HUES48 (cell line): Measurements from ENCODE around the gene RAPGEF1.

Experiments used
- H3K27ac ChIP-seq: one replicate; pipeline ENCODE4 v1.7.0; 2013; ENCODE audit warnings: low read depth, low read length, inconsistent platforms
- H3K27me3 ChIP-seq: 2 replicates; pipeline ENCODE4 v1.6.1; 2013; ENCODE audit warnings: mild to moderate bottlenecking, low read length; ENCODE audit not compliant: control insufficient read depth, insufficient read depth
- H3K36me3 ChIP-seq: 2 replicates; pipeline ENCODE4 v1.6.1; 2013; ENCODE audit warnings: low read length; ENCODE audit not compliant: control insufficient read depth, insufficient read depth
- H3K4me1 ChIP-seq: 2 replicates; pipeline ENCODE4 v1.6.1; 2013; ENCODE audit warnings: mild to moderate bottlenecking, low read length; ENCODE audit not compliant: control insufficient read depth, insufficient read depth
- H3K4me3 ChIP-seq: 2 replicates; pipeline ENCODE4 v1.5.1; 2013; ENCODE audit warnings: mild to moderate bottlenecking, low read depth, low read length
- H3K9ac ChIP-seq: 2 replicates; pipeline ENCODE4 v1.6.1; 2013; ENCODE audit warnings: mild to moderate bottlenecking, low read depth, low read length, moderate library complexity
- H3K9me3 ChIP-seq: 2 replicates; pipeline ENCODE4 v1.6.1; 2013; ENCODE audit warnings: low read length; ENCODE audit not compliant: control insufficient read depth, insufficient read depth

Gene RAPGEF1

DNA sequence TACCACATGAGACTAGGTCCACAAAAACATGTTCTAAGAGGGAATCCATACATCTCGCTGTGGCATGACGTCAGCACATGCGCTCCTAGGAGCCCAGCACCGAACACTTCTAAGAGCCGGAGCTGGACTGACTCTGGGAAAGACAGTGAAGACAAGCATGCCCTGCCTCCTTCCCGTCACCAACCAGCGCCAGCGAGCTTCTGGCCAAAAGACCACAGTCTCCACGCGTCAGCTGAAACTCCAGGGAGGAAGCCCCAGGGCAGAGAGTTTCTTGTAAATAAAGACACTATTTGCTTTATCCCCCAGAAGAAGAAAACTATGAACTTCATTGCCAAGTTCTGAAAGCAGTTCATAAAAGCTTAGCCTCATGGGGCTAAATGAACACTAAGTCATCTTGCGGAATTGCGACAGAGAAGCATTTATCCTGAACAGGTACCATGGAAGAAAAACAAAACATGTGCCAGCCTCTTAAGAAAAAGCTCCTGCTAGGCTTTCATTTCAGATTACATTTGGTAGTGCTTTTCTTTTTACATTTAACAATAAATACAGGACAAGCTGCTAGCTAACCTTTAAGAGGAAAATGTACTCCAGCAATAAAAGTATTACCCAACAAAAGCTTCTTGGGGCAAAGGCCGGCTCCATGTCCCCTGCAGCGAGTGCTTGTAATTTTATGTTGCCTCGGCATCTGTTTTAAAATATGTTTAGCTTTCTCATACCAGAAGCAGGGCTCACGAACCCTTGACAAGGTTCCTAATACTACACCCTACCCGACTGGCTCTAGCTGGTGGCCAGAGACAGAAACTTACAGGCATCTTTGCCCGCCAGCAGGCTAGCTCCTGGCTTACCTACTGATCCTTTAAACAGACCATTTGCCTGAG lies 98.0 kb downstream of the RAPGEF1 start:
- peaks cover 22% of the 10 kb centered on the region for H3K4me1 ChIP-seq
- H3K36me3 ChIP-seq = peaks cover 14% of the 10 kb centered on the region; the same call in 1 of the 2 replicates
- no peaks in the 10 kb centered on the region for H3K27me3 ChIP-seq
- no peak overlapping the region for H3K27ac ChIP-seq
- H3K9ac ChIP-seq = no peak overlapping the region
- H3K4me3 ChIP-seq = no peak overlapping the region
- no peaks in the 10 kb centered on the region for H3K9me3 ChIP-seq

DNA sequence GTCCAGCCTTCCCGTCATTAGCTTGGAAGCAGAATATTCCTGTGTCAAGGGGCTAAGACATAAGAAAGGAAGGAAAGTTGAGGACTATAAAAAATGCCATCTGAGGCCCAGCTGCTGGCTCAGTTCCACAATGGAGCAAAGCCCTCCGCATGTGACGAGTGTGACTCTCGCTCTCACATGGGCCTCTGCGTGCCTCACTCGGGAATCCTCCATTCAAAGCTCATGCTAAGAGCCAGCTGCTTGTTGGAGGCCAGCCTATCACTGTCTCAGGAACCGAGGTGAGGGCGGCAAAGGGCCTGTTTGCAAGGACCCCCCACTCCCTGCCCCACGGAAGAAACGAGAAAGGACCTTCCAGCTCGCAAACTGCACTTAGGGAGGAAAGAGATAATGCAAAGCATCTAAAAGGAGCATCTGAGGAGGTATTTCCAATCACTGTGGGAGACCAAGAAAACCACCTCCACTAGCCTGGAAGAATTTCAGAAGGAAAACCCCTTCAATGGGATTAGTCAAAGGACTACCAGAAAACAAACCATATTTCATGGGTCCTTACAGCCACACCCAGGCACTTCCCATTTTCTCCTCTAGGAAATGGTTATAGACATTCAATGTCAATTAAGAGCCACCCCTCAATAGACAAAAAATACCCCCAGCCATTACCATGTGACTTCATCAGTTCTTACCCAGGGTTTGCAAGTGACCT lies 99.3 kb downstream of the RAPGEF1 start:
- H3K4me3 ChIP-seq = no peak overlapping the region
- H3K9me3 ChIP-seq = no peaks in the 10 kb centered on the region
- peaks cover 22% of the 10 kb centered on the region for H3K4me1 ChIP-seq
- peaks cover 14% of the 10 kb centered on the region; the same call in 1 of the 2 replicates for H3K36me3 ChIP-seq
- no peak overlapping the region for H3K27ac ChIP-seq
- no peaks in the 10 kb centered on the region for H3K27me3 ChIP-seq
- no peak overlapping the region for H3K9ac ChIP-seq

DNA sequence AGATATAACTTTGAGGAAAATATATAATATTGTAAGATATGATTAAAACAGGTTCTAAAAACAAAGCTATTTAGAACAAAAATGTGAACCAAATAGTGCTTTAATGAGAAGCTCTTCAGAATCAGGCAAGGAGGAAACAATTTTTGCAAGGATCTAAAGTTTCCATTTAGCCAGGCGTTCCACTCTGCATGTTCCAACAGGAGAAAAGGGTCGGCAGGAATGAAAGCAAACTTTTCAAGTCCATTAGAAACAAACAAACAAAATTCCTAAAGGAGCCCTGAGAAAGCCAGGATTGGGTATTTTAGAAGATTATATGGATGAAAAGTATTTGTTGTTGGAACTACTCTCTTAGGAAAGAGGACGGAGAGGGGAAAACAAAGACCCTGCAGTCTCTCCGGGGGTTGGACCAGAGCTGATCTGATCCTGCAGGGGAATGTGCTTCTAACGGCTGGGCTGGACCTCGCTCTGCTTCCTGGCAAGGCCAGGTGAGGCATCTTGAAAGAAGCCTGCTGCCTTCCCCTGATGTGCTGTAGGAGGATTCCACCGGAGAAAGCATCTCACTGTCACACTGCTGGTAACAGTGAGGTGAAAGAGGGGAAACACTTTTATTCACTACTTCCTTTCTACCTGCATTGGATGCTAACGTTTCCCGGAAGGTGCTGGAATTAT lies 100.0 kb downstream of the RAPGEF1 start:
- H3K9ac ChIP-seq = no peak overlapping the region
- H3K4me1 ChIP-seq = peaks cover 22% of the 10 kb centered on the region
- H3K36me3 ChIP-seq = peaks cover 14% of the 10 kb centered on the region; the same call in 1 of the 2 replicates
- no peak overlapping the region for H3K27ac ChIP-seq
- no peaks in the 10 kb centered on the region for H3K9me3 ChIP-seq
- H3K4me3 ChIP-seq = no peak overlapping the region
- H3K27me3 ChIP-seq = no peaks in the 10 kb centered on the region

DNA sequence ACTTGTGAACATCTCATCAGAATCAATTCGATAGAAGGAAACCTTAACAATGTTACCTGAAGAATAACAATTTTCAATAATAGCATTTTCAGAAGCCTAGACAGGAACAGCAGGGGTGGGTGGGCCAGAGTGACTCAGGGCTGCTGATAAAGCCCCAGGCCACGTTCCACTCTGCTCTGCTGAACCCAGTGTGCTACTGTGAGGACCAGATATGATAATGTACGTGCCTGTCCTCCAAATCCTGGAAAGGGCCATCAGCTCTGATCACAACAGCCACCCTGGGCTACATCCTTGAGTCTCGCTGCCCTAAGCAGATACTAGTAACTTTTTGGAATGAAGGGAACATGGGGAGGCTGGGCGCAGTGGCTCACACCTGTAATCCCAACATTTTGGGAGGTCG lies 103.3 kb downstream of the RAPGEF1 start:
- H3K9me3 ChIP-seq = no peaks in the 10 kb centered on the region
- no peak overlapping the region for H3K9ac ChIP-seq
- no peaks in the 10 kb centered on the region for H3K27me3 ChIP-seq
- no peak overlapping the region for H3K4me3 ChIP-seq
- H3K36me3 ChIP-seq = peaks cover 12% of the 10 kb centered on the region; the same call in 1 of the 2 replicates
- H3K27ac ChIP-seq = peak overlapping the region; percentile 21
- peaks cover 16% of the 10 kb centered on the region for H3K4me1 ChIP-seq

DNA sequence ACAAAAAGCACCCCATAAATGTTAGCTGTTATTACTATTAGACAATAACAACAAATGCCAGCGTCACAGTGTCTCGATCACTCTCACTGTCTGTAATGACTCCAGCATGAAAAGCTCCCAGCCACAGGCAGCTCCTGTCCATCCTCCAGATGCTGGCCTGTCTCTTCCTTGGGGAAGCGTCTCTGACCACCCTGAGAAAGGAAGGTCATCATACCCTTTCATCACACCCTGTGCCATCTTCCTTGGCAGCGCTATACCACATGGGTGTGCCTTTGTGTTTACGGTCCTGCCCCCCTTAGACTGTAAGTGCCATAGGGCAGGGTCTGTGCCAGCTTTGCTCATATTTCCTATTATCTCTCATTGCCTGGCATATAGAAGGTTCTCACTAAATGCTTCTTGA lies 104.0 kb downstream of the RAPGEF1 start:
- Histone ChIP-seq H3K4me1 (peaks cover 15% of the 10 kb centered on the region), H3K27me3 (no peaks in the 10 kb centered on the region), H3K9me3 (no peaks in the 10 kb centered on the region), H3K9ac (no peak overlapping the region), H3K36me3 (peaks cover 12% of the 10 kb centered on the region; the same call in 1 of the 2 replicates), H3K4me3 (no peak overlapping the region), H3K27ac (peak overlapping the region; percentile 64)

DNA sequence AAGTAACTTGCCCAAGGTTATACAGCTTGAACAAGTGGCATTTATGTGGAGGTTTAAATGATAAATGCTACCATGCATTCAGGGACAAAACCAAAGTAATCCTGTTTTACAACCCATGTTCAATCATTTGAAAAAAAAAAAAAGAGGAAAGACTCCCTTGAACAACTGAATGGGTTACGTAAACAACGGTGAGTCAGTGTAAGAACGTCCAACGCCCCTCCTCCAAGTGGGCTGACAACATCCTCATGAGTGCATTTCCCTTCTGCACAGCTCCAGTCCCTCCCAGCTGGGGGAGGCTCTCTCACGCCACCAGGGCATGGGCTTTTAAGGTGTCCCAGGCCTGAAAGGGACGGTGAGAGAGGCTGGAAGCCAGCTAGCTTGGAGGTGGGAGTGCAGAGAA lies 104.6 kb downstream of the RAPGEF1 start:
- Histone ChIP-seq H3K4me3 (no peak overlapping the region), H3K27me3 (no peaks in the 10 kb centered on the region), H3K9ac (no peak overlapping the region), H3K36me3 (peaks cover 13% of the 10 kb centered on the region; the same call in 1 of the 2 replicates), H3K27ac (peak overlapping the region; percentile 64), H3K9me3 (no peaks in the 10 kb centered on the region), H3K4me1 (peaks cover 12% of the 10 kb centered on the region)

DNA sequence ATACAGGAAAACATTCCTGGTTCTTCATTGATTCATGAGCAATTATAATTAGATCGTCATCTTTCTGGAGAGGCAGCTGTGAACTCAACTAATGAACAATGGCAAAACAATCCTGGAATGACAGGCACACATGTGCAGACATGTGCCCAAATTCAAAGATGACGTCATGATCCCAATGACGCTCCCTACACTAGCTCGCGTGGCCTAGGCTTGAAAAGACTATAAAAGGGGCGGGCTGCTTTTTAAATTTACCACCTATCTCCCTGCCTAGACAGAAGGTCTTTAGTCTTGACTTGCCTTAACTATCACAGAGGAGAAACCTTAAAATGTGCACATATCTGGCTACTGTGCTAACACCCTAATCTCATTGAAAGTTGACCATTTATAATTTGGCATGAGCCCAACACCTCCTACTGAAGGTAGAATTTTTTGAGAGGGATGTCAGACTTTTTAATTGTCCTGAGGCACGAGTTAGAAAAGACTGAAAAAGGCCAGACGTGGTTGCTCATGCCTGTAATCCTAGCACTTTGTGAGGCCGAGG lies 106.3 kb downstream of the RAPGEF1 start:
- H3K27me3 ChIP-seq = no peaks in the 10 kb centered on the region
- no peak overlapping the region for H3K4me3 ChIP-seq
- H3K9ac ChIP-seq = no peak overlapping the region
- H3K36me3 ChIP-seq = peaks cover 19% of the 10 kb centered on the region; the same call in 1 of the 2 replicates
- peaks cover 6% of the 10 kb centered on the region for H3K4me1 ChIP-seq
- no peak overlapping the region for H3K27ac ChIP-seq
- no peaks in the 10 kb centered on the region for H3K9me3 ChIP-seq

DNA sequence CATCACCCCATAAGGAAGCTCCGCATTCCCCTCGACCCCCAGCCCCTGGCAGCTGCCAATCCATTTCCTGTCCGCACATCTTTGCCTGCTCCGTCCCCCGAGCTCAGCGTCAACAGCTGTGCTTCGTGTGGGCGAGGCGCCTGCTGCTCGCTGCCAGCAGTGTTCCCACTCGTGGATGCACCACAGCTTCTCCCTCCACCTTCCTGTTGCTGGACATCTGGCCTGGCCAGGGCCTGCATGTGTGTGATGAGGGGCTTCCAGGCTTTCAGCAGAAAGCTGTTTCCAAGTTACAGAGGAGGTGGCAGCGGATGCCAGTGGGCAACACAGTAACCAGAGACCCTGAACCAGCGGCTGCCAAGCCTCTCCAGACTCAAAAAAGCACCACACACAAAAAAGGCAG lies 108.6 kb downstream of the RAPGEF1 start:
- no peaks in the 10 kb centered on the region for H3K9me3 ChIP-seq
- H3K27me3 ChIP-seq = no peaks in the 10 kb centered on the region
- peaks cover 6% of the 10 kb centered on the region for H3K4me1 ChIP-seq
- no peak overlapping the region for H3K4me3 ChIP-seq
- H3K9ac ChIP-seq = no peak overlapping the region
- H3K27ac ChIP-seq = no peak overlapping the region
- peaks cover 23% of the 10 kb centered on the region; the same call in 1 of the 2 replicates for H3K36me3 ChIP-seq

DNA sequence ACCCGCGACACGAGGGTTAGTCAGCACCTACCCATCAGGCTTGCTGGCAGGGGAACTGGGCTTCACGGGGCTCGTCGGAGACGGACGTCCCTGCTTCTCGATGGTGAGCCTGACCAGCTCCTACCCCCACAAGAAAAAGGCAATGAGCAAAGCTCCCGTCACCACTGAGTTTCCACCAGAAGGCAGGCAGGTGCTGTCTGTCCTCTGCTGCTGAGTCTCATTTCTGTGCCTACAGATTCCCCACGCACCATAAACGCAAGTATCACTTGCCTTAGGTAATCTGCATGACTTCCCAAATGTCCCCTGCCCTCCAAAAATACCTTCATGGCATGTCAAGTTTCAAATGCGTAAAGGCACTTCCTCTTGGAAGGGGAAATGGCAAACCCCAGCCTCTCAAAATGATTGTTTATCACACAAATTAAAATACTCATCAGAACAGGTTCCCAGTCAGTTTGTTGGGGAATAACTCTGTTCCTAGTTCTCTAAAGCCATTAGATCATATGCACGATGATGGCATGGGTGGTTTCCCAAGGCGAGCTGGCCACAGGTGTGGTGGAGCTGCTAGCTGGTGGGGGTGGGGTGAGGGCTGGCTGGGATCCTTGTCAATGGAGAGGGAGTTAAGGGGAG lies 109.6 kb downstream of the RAPGEF1 start:
- no peaks in the 10 kb centered on the region for H3K27me3 ChIP-seq
- peaks cover 33% of the 10 kb centered on the region for H3K36me3 ChIP-seq
- no peak overlapping the region for H3K4me3 ChIP-seq
- H3K27ac ChIP-seq = no peak overlapping the region
- H3K9me3 ChIP-seq = no peaks in the 10 kb centered on the region
- H3K9ac ChIP-seq = no peak overlapping the region
- peaks cover 6% of the 10 kb centered on the region for H3K4me1 ChIP-seq

DNA sequence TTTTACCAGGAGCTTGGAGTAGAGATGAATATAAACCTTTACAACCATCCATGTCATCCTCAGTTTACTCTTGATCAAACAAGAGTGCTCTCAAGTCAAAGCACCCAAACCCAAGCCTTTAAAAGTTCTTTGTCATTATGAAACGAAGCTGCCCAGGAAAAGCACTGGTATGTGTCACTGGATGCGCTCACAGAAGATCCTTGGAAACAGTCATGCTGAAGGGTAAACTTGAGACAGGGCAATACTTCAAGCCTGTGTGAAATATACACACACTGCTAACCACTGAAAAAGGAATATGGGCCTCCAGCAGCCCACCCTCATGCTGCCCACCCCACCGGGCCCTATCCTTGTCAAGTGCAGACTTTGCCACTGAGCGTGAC lies 110.1 kb downstream of the RAPGEF1 start:
- peaks cover 38% of the 10 kb centered on the region for H3K36me3 ChIP-seq
- no peak overlapping the region for H3K4me3 ChIP-seq
- no peak overlapping the region for H3K9ac ChIP-seq
- H3K4me1 ChIP-seq = peaks cover 6% of the 10 kb centered on the region
- no peak overlapping the region for H3K27ac ChIP-seq
- no peaks in the 10 kb centered on the region for H3K27me3 ChIP-seq
- no peaks in the 10 kb centered on the region for H3K9me3 ChIP-seq
